Middle frontal gyrus (tissue), 1 donor: ENCODE data around the gene ZNF277.
"Not testable (repeated sequence)": the region's sequence is repeated elsewhere in the genome, so short reads cannot be mapped to it uniquely, and the experiment has no call there.

Experiments used
- DNase-seq: peaks from one replicate; pipeline ENCODE4 v3.0.0-alpha.2; 2015; ENCODE audit warnings: low spot score; ENCODE audit errors: extremely low spot score

Gene ZNF277

DNA sequence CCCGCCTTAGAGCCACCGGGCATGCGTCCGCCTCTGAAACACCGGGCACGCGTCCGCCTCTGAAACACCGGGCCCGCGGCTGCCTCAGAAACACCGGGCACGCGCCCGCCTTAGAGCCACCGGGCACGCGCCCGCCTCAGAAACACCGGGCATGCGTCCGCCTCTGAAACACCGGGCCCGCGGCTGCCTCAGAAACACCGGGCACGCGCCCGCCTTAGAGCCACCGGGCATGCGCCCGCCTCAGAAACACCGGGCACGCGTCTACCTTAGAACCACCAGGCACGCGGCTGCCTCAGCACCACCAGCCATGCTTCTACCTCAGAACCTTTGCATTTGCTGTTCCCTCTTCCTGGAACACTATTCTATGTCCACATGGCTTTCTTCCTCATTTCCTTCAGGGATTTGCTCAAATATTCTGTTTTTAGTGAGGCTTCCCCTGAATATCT lies 185.4 kb downstream of the ZNF277 start:
- DNase-seq: not testable (repeated sequence)
